ENCODE measurements around the gene FAM3D.

The FAM3D gene

DNA sequence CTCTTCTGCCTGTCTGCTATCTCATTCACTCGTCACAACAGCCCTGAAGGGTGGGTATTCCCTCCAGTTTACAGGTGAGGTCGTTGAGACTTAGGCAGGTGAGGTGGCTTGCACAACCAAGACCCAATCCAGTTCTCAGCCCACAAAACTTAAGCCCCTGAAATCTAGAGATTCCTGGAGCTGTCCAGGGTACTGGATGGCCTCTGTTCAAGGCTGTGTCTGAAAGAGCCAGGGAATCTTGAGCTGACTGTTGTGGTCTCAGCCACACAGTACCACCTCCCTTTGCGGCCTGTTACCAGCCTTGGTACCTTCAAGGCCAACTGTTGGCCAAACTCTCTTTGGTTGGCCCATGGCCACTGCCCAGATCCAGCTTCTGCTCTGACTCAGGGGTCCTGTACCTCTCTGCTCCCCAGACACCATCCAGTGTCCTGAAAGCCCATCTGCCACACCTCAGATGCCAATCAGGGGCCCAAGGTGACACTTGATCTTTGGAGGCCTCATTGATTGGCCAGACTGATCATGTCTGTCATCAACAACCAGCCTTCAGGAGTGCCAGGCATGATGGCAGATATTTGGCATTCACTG is 78.5 kb downstream of the FAM3D start:
- no peak for DNase-seq

DNA sequence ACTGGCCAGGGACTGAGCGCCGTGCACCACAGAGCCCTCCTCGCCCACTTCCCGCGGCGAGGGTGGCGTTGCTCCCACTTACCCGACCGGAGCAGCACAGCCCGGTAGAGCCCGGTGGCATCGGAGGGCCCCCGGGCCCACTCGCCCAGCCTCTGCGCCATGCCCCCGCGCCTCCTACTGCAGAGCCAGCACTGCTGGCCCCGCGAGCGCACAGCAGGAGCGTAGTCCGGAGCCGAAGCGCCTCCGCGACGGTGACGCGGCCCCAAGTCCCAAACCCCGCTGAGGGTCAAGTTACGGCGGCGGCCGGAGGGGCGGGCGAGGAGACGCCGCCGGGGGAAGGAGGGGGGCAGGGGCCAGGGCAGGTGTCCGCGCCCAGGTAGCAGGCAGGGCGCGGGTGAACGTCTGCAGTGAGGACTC is 79.8 kb downstream of the FAM3D start:
- DNase-seq: no peak

DNA sequence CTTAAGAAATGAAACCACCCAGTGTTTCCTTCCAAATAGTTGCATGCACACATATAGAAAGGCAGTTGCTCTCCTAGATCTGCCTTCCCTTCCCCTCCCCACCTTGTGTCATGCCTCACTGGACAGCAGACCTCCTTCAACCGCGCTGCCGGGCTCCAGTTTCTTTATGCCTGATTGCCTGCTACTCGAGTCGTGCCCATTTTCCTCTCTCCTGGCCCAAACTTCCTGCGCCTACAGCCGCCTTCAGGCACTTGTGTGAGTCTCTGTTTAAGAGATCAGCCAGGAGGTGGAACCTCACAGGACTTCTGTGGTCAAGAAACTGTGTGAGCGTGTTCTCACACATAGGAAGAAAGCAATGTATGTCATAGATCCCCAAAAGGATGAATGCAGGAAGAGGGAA is 80.6 kb downstream of the FAM3D start:
- DNase-seq: no peak

DNA sequence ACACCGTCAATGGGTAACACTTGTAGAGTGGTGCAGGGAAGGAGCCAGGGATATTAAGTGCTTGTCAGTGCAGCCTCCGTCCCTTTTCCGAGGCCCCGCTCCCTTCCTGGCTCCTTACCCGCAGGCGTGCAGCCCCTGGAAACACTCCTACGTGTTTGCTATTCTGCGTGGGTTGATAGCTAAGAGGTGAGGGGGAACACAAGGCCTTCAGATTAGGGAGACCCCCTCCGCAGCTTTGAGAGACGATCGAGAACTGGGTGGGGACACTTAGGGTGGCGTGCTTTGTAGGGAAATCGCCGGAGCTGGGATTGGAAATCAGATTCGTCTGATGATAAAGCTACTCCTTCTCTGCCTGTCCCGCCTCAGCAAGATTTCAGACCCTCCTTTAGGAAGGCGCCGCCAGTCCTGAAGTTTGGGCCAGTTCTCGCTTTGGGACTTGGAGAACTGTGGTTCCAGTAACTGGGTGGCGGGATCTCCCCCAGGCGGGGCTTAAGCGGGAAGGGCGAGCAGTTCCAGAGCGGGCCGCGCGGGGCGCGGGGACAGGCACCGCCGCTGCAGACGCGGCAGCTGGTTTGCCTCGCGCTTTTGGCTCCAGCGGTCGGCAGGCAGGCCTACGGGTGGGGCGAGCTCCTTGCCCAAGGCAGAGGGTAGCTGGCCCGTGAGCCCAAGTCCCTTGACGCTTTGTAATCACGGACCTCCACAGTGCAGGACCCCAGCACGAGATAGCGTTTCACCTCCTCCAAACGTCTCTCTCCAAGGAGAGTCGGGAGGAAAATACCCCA is 81.4 kb downstream of the FAM3D start:
- peak; percentile 44 for DNase-seq

- no peak for DNase-seq
Observed at GRCh38 chr3:58584690-58585004, 81.9 kb downstream of the FAM3D start.
